GM06990 (cell line): ENCODE measurements around the gene MYRF.

Experiments
- DNase-seq: peaks from one replicate; pipeline ENCODE4 v3.0.0-alpha.2; 2011; ENCODE audit not compliant: insufficient read length; ENCODE audit errors: extremely low read depth
- H3K27me3 ChIP-seq: replicated peaks from 2 replicates; pipeline ENCODE4 v1.6.0; 2011; ENCODE audit warnings: low read length; ENCODE audit not compliant: control insufficient read depth, insufficient read depth
- H3K36me3 ChIP-seq: 2 replicates; pipeline ENCODE4 v1.5.1; 2011; ENCODE audit warnings: low read length; ENCODE audit not compliant: control insufficient read depth, insufficient read depth
- H3K4me3 ChIP-seq: replicated peaks from 2 replicates; pipeline ENCODE4 v1.5.1; 2011; ENCODE audit warnings: low read depth, mild to moderate bottlenecking, control low read depth, low read length
- CTCF ChIP-seq: IDR thresholded peaks from 2 replicates; pipeline ENCODE4 v1.5.1; 2011; ENCODE audit warnings: low read length, control low read depth, mild to moderate bottlenecking, inconsistent platforms; ENCODE audit not compliant: insufficient read depth, poor library complexity, severe bottlenecking

The MYRF gene

GRCh38 chr11:61709110-61709509 is 43.3 kb upstream of the MYRF start:
- H3K4me3 ChIP-seq = no peak overlapping the region
- no peak for DNase-seq
- no peak for TF ChIP-seq CTCF
- no peaks in the 10 kb centered on the region for H3K36me3 ChIP-seq
- no peaks in the 10 kb centered on the region; the same call in 1 of the 2 replicates for H3K27me3 ChIP-seq

DNA sequence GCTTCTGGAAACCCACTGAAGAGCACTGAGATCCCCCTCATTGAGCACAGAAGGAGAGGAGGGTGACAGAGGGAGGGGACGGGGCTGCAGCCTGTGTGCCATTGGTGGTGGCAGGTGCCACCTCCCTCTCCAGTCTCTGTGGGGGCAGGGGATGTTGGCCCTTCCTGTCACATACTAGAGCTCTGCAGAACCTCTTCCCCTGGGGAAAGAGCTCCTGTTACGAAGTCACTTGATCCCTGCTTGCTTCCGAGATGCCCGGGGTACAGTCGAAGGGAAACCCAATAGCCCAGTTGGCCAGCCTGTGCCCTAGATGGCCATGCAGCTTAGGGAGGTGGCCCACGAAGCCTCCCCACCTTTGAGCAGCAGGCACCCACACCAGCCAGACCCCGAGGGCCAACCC is 42.9 kb upstream of the MYRF start:
- no peaks in the 10 kb centered on the region for H3K36me3 ChIP-seq
- TF ChIP-seq CTCF = no peak
- no peaks in the 10 kb centered on the region; the same call in 1 of the 2 replicates for H3K27me3 ChIP-seq
- no peak for DNase-seq
- no peak overlapping the region for H3K4me3 ChIP-seq

DNA sequence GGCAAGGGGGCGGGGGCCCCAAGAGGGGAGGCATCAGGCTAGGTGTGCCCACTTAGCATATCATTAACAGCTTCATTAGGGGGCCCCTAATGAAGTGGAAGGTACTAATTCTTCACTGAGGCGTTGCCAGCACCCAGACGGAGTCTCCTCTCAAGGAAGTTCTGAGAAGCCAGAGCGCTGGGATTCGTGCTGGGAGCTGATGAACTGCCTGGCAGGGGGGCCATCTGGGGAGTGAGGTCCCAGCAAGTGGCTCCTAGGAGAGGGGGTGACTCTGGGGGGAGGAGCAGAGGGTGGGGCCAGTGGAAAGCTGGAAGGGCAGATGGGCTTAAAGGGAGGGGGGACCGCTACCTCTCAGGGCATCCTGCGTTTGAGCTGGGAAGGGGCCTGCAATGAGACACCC is 42.4 kb upstream of the MYRF start:
- no peak for DNase-seq
- TF ChIP-seq CTCF = no peak
- H3K4me3 ChIP-seq = no peak overlapping the region
- no peaks in the 10 kb centered on the region for H3K36me3 ChIP-seq
- H3K27me3 ChIP-seq = no peaks in the 10 kb centered on the region; the same call in 1 of the 2 replicates

DNA sequence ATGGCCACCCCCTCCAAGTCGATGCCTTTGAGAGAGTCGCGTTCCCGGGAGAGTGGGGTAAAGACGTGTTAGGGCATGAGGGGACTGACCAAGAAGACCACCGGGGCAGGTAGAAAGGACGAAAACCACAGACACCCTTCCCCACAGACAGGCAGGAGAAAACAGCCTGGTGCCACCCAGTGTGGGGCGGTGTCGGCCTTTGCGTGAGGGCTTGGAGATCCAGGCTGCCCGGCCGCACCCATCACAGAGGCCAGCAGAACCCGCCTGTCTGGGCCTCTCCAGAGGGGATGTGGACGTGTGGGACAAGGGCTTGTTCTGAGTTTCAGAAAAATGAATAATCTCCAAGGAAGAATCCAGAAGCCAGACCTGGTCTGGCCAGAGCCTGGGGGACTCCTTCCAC is 41.4 kb upstream of the MYRF start:
- no peak for TF ChIP-seq CTCF
- Histone ChIP-seq H3K36me3 (no peaks in the 10 kb centered on the region), H3K27me3 (no peaks in the 10 kb centered on the region; the same call in 1 of the 2 replicates), H3K4me3 (no peak overlapping the region)
- DNase-seq = no peak

DNA sequence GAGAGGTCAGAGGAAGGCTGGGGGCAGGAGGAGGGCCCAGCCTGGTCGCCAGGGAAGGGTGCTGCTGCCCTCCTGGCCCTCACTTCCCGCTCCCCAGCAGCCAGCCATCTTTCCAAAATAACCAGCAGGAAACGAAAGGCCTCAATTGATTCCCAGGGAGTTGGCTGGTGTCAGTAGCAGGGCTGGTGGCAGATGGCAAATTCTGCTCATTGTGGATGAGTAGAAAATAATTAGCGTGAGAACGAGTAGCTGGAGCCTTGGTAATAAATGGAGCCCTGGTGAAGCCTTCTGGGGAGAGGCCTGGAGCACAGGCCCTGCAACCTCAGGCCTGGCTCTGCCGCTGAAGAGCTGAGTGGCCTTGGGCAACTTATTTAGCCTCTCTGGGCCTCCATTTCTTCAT is 40.9 kb upstream of the MYRF start:
- no peak for TF ChIP-seq CTCF
- H3K4me3 ChIP-seq = no peak overlapping the region
- H3K27me3 ChIP-seq = no peaks in the 10 kb centered on the region
- H3K36me3 ChIP-seq = no peaks in the 10 kb centered on the region
- DNase-seq = no peak

DNA sequence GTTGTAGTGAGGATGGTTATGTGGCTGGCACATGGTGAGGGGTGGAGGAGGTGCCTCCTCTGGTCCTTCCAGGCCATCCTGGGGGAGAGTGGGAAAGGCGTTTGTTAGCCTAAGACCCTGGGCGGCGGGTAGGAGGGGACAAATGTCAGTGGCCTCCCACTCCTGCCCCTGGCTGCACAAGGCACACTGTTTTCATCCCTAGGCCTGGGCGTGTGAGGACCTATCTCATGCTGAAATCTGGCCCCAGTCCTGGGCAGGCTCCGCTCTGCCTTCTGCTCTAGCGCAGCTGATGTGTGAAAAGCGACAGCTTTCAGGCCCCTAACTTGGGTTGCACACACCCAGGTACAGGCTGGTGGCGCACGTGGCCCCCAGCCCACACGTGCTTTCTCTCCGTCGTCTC is 40.1 kb upstream of the MYRF start:
- Histone ChIP-seq H3K4me3 (no peak overlapping the region), H3K36me3 (no peaks in the 10 kb centered on the region), H3K27me3 (no peaks in the 10 kb centered on the region)
- DNase-seq = no peak
- no peak for TF ChIP-seq CTCF
